Measurements from ENCODE around the gene TEX264.

TEX264 gene

GRCh38 chr3:51750878-51751277, 79.8 kb downstream of the TEX264 start:
- no peak for DNase-seq (ENCODE audit: insufficient read length, low spot score)
- no peak for FAIRE-seq
- TF ChIP-seq, protein P1, sequence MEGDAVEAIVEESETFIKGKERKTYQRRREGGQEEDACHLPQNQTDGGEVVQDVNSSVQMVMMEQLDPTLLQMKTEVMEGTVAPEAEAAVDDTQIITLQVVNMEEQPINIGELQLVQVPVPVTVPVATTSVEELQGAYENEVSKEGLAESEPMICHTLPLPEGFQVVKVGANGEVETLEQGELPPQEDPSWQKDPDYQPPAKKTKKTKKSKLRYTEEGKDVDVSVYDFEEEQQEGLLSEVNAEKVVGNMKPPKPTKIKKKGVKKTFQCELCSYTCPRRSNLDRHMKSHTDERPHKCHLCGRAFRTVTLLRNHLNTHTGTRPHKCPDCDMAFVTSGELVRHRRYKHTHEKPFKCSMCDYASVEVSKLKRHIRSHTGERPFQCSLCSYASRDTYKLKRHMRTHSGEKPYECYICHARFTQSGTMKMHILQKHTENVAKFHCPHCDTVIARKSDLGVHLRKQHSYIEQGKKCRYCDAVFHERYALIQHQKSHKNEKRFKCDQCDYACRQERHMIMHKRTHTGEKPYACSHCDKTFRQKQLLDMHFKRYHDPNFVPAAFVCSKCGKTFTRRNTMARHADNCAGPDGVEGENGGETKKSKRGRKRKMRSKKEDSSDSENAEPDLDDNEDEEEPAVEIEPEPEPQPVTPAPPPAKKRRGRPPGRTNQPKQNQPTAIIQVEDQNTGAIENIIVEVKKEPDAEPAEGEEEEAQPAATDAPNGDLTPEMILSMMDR (IDR thresholded peaks at IDR 0.05; ENCODE audit: insufficient read depth, missing control alignments), result no peak

DNA sequence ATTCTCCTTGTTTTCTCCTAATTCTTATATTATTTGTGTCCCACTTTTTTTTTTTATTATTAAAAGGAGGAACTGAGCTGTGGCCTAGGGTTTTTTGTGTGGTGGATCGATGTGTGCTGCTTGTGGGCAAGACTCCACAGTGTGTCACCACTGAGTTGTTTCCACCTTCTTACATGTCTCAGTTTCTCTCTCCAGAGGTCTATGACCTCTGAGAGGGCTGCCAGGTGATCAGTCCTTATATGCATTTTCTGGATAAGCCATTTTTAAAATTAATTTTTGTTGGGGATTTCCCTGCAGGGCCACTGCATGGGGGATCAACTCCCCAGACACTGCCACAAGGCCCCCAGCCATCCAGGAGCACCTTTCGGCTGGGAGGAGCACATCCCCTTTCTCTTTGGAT, 80.2 kb downstream of the TEX264 start:
- TF ChIP-seq, protein P1 (IDR thresholded peaks at IDR 0.05; ENCODE audit: insufficient read depth, missing control alignments), result no peak
- DNase-seq (ENCODE audit: insufficient read length, low spot score) (no peak), FAIRE-seq (no peak)
